HEK293 (cell line): ENCODE results near the gene METTL8.

Experiments used
- CTCF ChIA-PET: fragments of 350-600 bp; formaldehyde crosslinking; extraction: SDS; loops from one replicate; lab custom pipeline; 2021; ENCODE audit warnings: antibody characterized with exemption; lab: Yijun Ruan, JAX
- POLR2A ChIA-PET: fragments of 300-600 bp; formaldehyde crosslinking; extraction: SDS; loops from one replicate; lab custom pipeline; 2020; ENCODE audit warnings: antibody characterized with exemption, inconsistent platforms; lab: Yijun Ruan, JAX
- H3K27ac ChIP-seq: fragments of 200-500 bp; sonication (Bioruptor generic); 2 replicates; pipeline ENCODE4 v1.5.1; 2014; ENCODE audit warnings: low read depth, low read length, control low read depth, inconsistent platforms; ENCODE audit errors: extremely low read depth
- H3K36me3 ChIP-seq, 2 experiments: fragments of 200-500 bp in 1 of 2; sonication (Bioruptor generic) in 1 of 2; 1 replicate in 1 of 2; 2 replicates in 1 of 2; pipeline ENCODE4 v1.5.1; 2014 to 2017; ENCODE audit warnings: inconsistent platforms in 2 of 2, low read length in 2 of 2; ENCODE audit not compliant: control insufficient read depth in 2 of 2, insufficient read depth in 1 of 2
- H3K4me1 ChIP-seq: fragments of 200-500 bp; sonication (Bioruptor generic); 2 replicates; pipeline ENCODE4 v1.5.1; 2014; ENCODE audit warnings: mild to moderate bottlenecking, low read length, inconsistent platforms; ENCODE audit not compliant: control insufficient read depth, insufficient read depth
- H3K4me3 ChIP-seq: 2 replicates; pipeline ENCODE4 v1.5.1; 2011; ENCODE audit warnings: low read depth, mild to moderate bottlenecking, control low read depth, low read length, moderate library complexity
- H3K9me3 ChIP-seq: fragments of 200-500 bp; sonication (Bioruptor generic); 2 replicates; pipeline ENCODE4 v1.5.1; 2014; ENCODE audit warnings: low read depth, low read length, inconsistent platforms; ENCODE audit not compliant: control insufficient read depth, insufficient read depth
- GLI4 ChIP-seq: fragments of 450-650 bp; formaldehyde crosslinking; IDR thresholded peaks from 2 replicates; pipeline ENCODE4 v1.5.1; 2016; ENCODE audit warnings: missing biosample characterization, missing genetic modification characterization
- MZF1 ChIP-seq: fragments of 450-650 bp; formaldehyde crosslinking; IDR thresholded peaks from 2 replicates; pipeline ENCODE4 v1.5.1; 2017; ENCODE audit warnings: missing biosample characterization, missing genetic modification characterization, borderline replicate concordance
- OSR2 ChIP-seq: fragments of 450-650 bp; formaldehyde crosslinking; IDR thresholded peaks from 2 replicates; pipeline ENCODE4 v1.5.1; 2016; ENCODE audit warnings: missing biosample characterization, missing genetic modification characterization
- RBAK ChIP-seq: fragments of 450-650 bp; formaldehyde crosslinking; IDR thresholded peaks from 2 replicates; pipeline ENCODE4 v1.5.1; 2016; ENCODE audit warnings: missing biosample characterization, missing genetic modification characterization
- SALL2 ChIP-seq: fragments of 450-650 bp; formaldehyde crosslinking; IDR thresholded peaks from 2 replicates; pipeline ENCODE4 v1.5.0; 2017; ENCODE audit warnings: missing biosample characterization, mild to moderate bottlenecking, missing genetic modification characterization, borderline replicate concordance
- SETDB1 ChIP-seq: IDR thresholded peaks from one replicate; pipeline ENCODE4 v1.6.1; 2017; ENCODE audit warnings: mild to moderate bottlenecking, low read length, moderate library complexity, mixed read lengths; ENCODE audit not compliant: insufficient read length
- SP3 ChIP-seq: fragments of 450-650 bp; formaldehyde crosslinking; IDR thresholded peaks from 2 replicates; pipeline ENCODE4 v1.5.1; 2016; ENCODE audit warnings: missing biosample characterization, missing genetic modification characterization
- TCF7L2 ChIP-seq: IDR thresholded peaks from 2 replicates; pipeline ENCODE4 v1.6.1; 2011; ENCODE audit warnings: low read depth, mild to moderate bottlenecking, inconsistent platforms, low read length, moderate library complexity, borderline replicate concordance
- ZBTB17 ChIP-seq: fragments of 450-650 bp; formaldehyde crosslinking; IDR thresholded peaks from 2 replicates; pipeline ENCODE4 v1.5.1; 2016; ENCODE audit warnings: missing biosample characterization, missing genetic modification characterization
- ZBTB7A ChIP-seq: fragments of 450-650 bp; formaldehyde crosslinking; IDR thresholded peaks from 2 replicates; pipeline ENCODE4 v1.5.1; 2016; ENCODE audit warnings: low read depth, missing biosample characterization, missing genetic modification characterization
- ZEB2 ChIP-seq: fragments of 450-650 bp; formaldehyde crosslinking; IDR thresholded peaks from 2 replicates; pipeline ENCODE4 v1.5.1; 2016; ENCODE audit warnings: missing biosample characterization, missing genetic modification characterization
- ZNF133 ChIP-seq: fragments of 450-650 bp; formaldehyde crosslinking; IDR thresholded peaks from 2 replicates; pipeline ENCODE4 v1.5.1; 2016; ENCODE audit warnings: missing biosample characterization, missing genetic modification characterization
- ZNF239 ChIP-seq: fragments of 450-650 bp; formaldehyde crosslinking; IDR thresholded peaks from 2 replicates; pipeline ENCODE4 v1.5.1; 2016; ENCODE audit warnings: missing biosample characterization, missing genetic modification characterization
- ZNF350 ChIP-seq: fragments of 450-650 bp; formaldehyde crosslinking; IDR thresholded peaks from 2 replicates; pipeline ENCODE4 v1.5.0; 2017; ENCODE audit warnings: missing biosample characterization, mild to moderate bottlenecking, missing genetic modification characterization
- ZNF473 ChIP-seq: fragments of 450-650 bp; formaldehyde crosslinking; IDR thresholded peaks from 2 replicates; pipeline ENCODE4 v1.5.1; 2017; ENCODE audit warnings: missing biosample characterization, missing genetic modification characterization
- ZNF544 ChIP-seq: fragments of 450-650 bp; formaldehyde crosslinking; IDR thresholded peaks from 2 replicates; pipeline ENCODE4 v1.5.0; 2017; ENCODE audit warnings: missing biosample characterization, missing genetic modification characterization
- ZNF558 ChIP-seq: fragments of 450-650 bp; formaldehyde crosslinking; IDR thresholded peaks from 2 replicates; pipeline ENCODE4 v1.5.1; 2016; ENCODE audit warnings: missing biosample characterization, missing genetic modification characterization
- ZNF560 ChIP-seq: fragments of 450-650 bp; formaldehyde crosslinking; IDR thresholded peaks from 2 replicates; pipeline ENCODE4 v1.5.1; 2017; ENCODE audit warnings: missing biosample characterization, missing genetic modification characterization, borderline replicate concordance
- ZNF623 ChIP-seq: fragments of 450-650 bp; formaldehyde crosslinking; IDR thresholded peaks from 2 replicates; pipeline ENCODE4 v1.5.1; 2016; ENCODE audit warnings: missing biosample characterization, missing genetic modification characterization
- ZNF670 ChIP-seq: fragments of 450-650 bp; formaldehyde crosslinking; IDR thresholded peaks from 2 replicates; pipeline ENCODE4 v1.5.1; 2016; ENCODE audit warnings: missing biosample characterization, missing genetic modification characterization, low read depth
- ZNF76 ChIP-seq: fragments of 450-650 bp; formaldehyde crosslinking; IDR thresholded peaks from 2 replicates; pipeline ENCODE4; 2016; ENCODE audit warnings: low read depth, missing biosample characterization, missing genetic modification characterization, borderline replicate concordance
- ZNF776 ChIP-seq: fragments of 450-650 bp; formaldehyde crosslinking; IDR thresholded peaks from 2 replicates; pipeline ENCODE4 v1.5.0; 2017; ENCODE audit warnings: missing biosample characterization, missing genetic modification characterization, borderline replicate concordance
- ZNF791 ChIP-seq: fragments of 450-650 bp; formaldehyde crosslinking; IDR thresholded peaks from 2 replicates; pipeline ENCODE4 v1.5.1; 2016; ENCODE audit warnings: missing biosample characterization, missing genetic modification characterization
- ZSCAN16 ChIP-seq: fragments of 450-650 bp; formaldehyde crosslinking; IDR thresholded peaks from 2 replicates; pipeline ENCODE4 v1.5.1; 2016; ENCODE audit warnings: missing biosample characterization, missing genetic modification characterization
- TF ChIP-seq, protein P1 (sequence below): fragments of 450-650 bp; formaldehyde crosslinking; IDR thresholded peaks from 2 replicates; pipeline ENCODE4 v1.5.1; 2016; ENCODE audit warnings: missing biosample characterization, missing genetic modification characterization
- TF ChIP-seq, protein P2 (sequence below): fragments of 450-650 bp; formaldehyde crosslinking; IDR thresholded peaks from 2 replicates; pipeline ENCODE4 v1.5.1; 2016; ENCODE audit warnings: missing biosample characterization, missing genetic modification characterization
- TF ChIP-seq, protein P3 (sequence below): fragments of 450-650 bp; formaldehyde crosslinking; IDR thresholded peaks from 2 replicates; pipeline ENCODE4 v1.5.1; 2017; ENCODE audit warnings: missing biosample characterization, missing genetic modification characterization
- TF ChIP-seq, protein P4 (sequence below): fragments of 450-650 bp; formaldehyde crosslinking; IDR thresholded peaks from 2 replicates; pipeline ENCODE4 v1.5.1; 2016; ENCODE audit warnings: missing biosample characterization, missing genetic modification characterization, low read depth
- TF ChIP-seq, protein P5 (sequence below): fragments of 450-650 bp; formaldehyde crosslinking; IDR thresholded peaks from 2 replicates; pipeline ENCODE4; 2016; ENCODE audit warnings: missing biosample characterization, missing genetic modification characterization

The METTL8 gene

DNA sequence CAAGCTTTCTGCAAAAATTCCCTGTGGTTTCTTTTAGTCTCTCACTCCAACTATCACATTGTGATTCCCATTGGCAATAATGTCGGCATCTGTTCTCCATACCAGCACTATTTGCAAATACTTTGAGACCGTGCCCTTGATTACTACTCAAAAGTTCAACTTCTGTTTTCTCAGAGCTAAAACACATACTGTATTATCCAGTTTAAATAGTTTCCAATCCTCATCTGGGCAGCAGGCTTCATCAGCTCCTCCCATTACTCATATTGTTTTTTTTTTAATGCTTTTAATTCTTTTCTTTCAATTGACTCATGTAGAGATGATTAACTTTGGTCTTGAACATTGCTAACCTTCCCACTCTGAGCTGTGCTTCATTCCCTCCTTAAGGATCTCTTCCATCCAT lies 135.8 kb downstream of the METTL8 start:
- Histone ChIP-seq H3K4me3 (no peak overlapping the region), H3K4me1 (no peaks in the 10 kb centered on the region), H3K36me3 (no peaks in the 10 kb centered on the region), H3K27ac (no peak overlapping the region), H3K9me3 (no peaks in the 10 kb centered on the region)
- no peak for TF ChIP-seq ZEB2 (tag by site-specific recombination)
- no peak for TF ChIP-seq ZSCAN16 (tag by site-specific recombination)
- TF ChIP-seq, protein P1, sequence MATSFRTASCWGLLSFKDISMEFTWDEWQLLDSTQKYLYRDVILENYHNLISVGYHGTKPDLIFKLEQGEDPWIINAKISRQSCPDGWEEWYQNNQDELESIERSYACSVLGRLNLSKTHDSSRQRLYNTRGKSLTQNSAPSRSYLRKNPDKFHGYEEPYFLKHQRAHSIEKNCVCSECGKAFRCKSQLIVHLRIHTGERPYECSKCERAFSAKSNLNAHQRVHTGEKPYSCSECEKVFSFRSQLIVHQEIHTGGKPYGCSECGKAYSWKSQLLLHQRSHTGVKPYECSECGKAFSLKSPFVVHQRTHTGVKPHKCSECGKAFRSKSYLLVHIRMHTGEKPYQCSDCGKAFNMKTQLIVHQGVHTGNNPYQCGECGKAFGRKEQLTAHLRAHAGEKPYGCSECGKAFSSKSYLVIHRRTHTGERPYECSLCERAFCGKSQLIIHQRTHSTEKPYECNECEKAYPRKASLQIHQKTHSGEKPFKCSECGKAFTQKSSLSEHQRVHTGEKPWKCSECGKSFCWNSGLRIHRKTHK (tag by site-specific recombination) = no peak
- no peak for TF ChIP-seq SALL2 (tag by site-specific recombination)
- TF ChIP-seq MZF1 (tag by site-specific recombination) = no peak
- TF ChIP-seq, protein P2, sequence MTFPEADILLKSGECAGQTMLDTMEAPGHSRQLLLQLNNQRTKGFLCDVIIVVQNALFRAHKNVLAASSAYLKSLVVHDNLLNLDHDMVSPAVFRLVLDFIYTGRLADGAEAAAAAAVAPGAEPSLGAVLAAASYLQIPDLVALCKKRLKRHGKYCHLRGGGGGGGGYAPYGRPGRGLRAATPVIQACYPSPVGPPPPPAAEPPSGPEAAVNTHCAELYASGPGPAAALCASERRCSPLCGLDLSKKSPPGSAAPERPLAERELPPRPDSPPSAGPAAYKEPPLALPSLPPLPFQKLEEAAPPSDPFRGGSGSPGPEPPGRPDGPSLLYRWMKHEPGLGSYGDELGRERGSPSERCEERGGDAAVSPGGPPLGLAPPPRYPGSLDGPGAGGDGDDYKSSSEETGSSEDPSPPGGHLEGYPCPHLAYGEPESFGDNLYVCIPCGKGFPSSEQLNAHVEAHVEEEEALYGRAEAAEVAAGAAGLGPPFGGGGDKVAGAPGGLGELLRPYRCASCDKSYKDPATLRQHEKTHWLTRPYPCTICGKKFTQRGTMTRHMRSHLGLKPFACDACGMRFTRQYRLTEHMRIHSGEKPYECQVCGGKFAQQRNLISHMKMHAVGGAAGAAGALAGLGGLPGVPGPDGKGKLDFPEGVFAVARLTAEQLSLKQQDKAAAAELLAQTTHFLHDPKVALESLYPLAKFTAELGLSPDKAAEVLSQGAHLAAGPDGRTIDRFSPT (tag by site-specific recombination) = no peak
- no peak for TF ChIP-seq ZNF558 (tag by site-specific recombination)
- no peak for TF ChIP-seq ZBTB7A (tag by site-specific recombination)
- TF ChIP-seq, protein P3, sequence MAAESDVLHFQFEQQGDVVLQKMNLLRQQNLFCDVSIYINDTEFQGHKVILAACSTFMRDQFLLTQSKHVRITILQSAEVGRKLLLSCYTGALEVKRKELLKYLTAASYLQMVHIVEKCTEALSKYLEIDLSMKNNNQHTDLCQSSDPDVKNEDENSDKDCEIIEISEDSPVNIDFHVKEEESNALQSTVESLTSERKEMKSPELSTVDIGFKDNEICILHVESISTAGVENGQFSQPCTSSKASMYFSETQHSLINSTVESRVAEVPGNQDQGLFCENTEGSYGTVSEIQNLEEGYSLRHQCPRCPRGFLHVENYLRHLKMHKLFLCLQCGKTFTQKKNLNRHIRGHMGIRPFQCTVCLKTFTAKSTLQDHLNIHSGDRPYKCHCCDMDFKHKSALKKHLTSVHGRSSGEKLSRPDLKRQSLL (tag by site-specific recombination) = no peak
- no peak for TF ChIP-seq ZNF776 (tag by site-specific recombination)
- no peak for TF ChIP-seq ZNF76 (tag by site-specific recombination)
- ChIA-PET POLR2A (no interaction called here), CTCF (interaction anchor here (0.6 to 1.3 kb wide), 2 partner anchors 187 to 211 kb away, joined by 3 to 4 read pairs; no protein-coding TSS in a partner anchor)

DNA sequence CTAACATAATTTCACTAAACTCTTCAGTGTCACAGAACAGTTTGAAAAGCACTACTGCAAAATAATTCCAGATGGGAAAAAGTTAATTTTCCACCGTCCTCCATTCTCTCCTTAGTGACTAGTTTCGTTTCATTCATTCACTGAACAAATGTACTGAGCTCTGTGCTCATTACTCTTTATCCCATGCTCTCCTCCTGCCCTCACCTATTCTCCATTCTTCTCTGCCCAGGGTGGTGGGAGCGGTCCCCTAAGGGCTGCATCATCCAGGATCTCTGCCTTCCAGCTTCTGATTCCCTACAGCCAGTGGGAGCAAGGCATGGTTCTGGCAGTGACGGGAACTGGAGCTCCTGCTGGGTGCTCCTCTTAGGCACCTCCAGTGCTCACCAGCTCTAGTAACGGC lies 139.2 kb downstream of the METTL8 start:
- H3K9me3 ChIP-seq = no peaks in the 10 kb centered on the region
- ChIA-PET CTCF (no interaction called here), POLR2A (interaction anchor here (0.7 kb wide), 1 partner anchor 19 kb away, joined by 4 read pairs; no protein-coding TSS in a partner anchor)
- H3K27ac ChIP-seq = no peak overlapping the region
- TF ChIP-seq SETDB1 (no peak), ZNF133 (tag by site-specific recombination) (no peak), TCF7L2 (no peak), ZNF623 (no peak), SP3 (tag by site-specific recombination) (no peak), ZNF239 (tag by site-specific recombination) (no peak), ZNF791 (tag by site-specific recombination) (no peak), ZNF473 (tag by site-specific recombination) (no peak), ZNF670 (no peak), RBAK (tag by site-specific recombination) (no peak), GLI4 (tag by site-specific recombination) (no peak), ZNF544 (tag by site-specific recombination) (no peak), OSR2 (no peak), ZBTB17 (tag by site-specific recombination) (no peak), ZNF350 (tag by site-specific recombination) (no peak), ZNF560 (tag by site-specific recombination) (no peak)
- TF ChIP-seq, protein P4, sequence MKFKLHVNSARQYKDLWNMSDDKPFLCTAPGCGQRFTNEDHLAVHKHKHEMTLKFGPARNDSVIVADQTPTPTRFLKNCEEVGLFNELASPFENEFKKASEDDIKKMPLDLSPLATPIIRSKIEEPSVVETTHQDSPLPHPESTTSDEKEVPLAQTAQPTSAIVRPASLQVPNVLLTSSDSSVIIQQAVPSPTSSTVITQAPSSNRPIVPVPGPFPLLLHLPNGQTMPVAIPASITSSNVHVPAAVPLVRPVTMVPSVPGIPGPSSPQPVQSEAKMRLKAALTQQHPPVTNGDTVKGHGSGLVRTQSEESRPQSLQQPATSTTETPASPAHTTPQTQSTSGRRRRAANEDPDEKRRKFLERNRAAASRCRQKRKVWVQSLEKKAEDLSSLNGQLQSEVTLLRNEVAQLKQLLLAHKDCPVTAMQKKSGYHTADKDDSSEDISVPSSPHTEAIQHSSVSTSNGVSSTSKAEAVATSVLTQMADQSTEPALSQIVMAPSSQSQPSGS = no peak
- TF ChIP-seq, protein P5, sequence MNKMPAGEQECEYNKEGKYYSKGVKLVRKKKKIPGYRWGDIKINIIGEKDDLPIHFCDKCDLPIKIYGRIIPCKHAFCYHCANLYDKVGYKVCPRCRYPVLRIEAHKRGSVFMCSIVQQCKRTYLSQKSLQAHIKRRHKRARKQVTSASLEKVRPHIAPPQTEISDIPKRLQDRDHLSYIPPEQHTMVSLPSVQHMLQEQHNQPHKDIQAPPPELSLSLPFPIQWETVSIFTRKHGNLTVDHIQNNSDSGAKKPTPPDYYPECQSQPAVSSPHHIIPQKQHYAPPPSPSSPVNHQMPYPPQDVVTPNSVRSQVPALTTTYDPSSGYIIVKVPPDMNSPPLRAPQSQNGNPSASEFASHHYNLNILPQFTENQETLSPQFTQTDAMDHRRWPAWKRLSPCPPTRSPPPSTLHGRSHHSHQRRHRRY = no peak
- no peak overlapping the region for H3K4me3 ChIP-seq
- no peaks in the 10 kb centered on the region for H3K4me1 ChIP-seq
- no peaks in the 10 kb centered on the region for H3K36me3 ChIP-seq
